Inferior parietal cortex (tissue), 1 donor: Measurements from ENCODE around the gene CMIP.

ENCODE experiments used
- DNase-seq: peaks from one replicate; pipeline ENCODE4 v3.0.0-alpha.2; 2016; ENCODE audit errors: extremely low spot score

The CMIP gene

GRCh38 chr16:81480606-81481206 lies 36.1 kb downstream of the CMIP start:
- no peak for DNase-seq

DNA sequence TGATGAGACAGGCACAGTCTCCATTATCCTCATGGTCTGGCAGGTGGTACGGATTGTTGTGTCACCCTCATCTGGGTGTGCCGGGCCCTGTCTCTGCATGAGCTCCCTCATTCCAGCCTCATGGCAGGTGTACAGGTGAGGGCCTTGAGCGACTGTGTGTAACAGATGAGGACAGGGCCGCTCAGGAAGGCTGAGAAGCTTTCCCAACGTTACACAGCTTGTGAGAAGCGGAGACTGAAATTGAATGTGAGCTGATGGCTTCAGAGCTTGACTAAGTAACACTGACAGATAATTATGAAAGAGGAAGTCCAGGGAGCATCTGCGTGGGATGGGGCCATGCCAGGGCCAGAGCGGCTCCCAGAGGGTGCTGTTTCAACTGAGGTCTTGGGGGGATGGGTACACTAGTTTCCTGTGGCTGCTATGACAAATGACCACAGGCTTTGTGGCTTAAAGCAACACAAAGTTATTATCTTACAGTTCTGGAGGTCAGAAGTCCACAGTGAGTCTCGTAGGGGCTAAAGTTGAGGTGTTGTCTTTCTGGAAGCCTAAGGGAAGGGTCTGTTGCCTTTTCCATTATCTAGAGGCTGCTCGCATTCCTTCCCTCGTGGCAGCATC lies 36.7 kb downstream of the CMIP start:
- DNase-seq = peak; percentile 46

DNA sequence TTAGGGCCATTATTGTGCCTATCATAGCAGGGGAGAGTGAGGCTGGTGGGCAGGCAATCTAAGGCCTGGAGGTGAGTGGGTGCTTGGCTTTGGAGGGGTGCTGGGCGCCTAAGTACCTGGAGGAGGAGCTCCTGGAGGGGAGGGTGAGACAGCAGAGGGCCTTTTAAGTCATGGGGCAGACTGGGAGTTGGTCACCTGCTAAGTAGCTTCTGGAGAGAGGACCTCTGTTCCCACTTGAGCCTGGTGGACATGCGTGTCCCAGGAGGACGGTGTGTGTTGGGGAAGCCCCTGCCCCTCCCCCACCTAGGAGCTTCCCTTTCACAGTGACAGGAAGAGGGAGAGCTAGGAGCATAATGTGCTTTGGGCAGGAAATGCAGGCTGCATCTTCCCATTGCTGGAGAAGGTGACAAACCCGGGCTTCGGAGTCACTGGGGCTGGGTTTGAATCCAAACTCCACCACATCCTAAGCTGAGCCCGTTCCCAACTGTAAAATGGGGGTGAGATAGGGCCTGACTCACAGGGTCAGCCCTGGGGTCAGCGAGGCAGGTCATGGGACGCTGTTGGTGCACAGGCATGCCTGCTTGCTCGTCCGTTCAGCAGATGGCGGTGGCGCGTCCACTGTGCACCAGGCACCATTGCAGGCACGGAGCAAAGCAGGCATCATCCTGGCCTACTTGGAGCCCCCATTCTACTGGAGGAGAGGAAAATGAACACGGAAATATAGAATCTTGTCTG lies 37.9 kb downstream of the CMIP start:
- DNase-seq = no peak

GRCh38 chr16:81483064-81483969 lies 38.7 kb downstream of the CMIP start:
- DNase-seq = no peak

GRCh38 chr16:81483970-81484595 lies 39.5 kb downstream of the CMIP start:
- no peak for DNase-seq

DNA sequence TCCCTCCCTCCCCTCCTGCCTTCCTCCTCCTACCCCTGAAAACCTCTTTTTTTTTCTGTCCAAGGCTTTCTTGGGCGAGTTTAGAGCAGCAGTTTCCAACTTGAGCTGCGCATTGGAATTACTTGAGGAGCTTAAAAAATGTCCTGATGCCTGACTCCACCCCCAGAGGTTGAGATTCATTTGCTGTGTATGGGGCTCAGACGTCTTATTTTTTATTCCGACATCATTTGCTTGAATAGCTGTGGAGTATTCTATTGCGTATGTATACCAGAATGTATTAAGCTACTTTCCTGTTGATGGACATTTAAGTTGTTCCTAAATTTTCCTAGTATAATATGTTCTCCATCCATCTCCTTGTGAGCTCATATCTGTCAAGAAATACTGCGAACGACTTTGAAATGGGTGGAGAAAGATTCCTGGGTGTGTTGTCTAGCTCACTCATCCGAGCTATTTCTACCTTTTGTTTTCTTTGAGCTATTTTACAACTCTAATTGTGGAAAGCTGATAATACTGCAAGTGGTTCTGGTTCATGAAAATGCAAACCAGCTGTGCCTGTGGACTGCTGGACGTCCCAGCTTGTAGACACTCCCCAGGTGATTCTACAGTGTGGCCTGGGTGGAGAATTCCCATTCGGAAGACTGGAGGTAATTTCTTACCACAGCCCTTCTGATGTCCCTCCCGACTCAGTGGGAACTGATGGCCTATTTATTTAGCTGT lies 40.5 kb downstream of the CMIP start:
- no peak for DNase-seq

GRCh38 chr16:81485824-81486539 lies 41.4 kb downstream of the CMIP start:
- DNase-seq = no peak

- DNase-seq = no peak
These were observed 42.0 kb downstream of the CMIP start for GRCh38 chr16:81486540-81487061.

- DNase-seq = no peak
These were observed 42.7 kb downstream of the CMIP start for GRCh38 chr16:81487301-81487720.

DNA sequence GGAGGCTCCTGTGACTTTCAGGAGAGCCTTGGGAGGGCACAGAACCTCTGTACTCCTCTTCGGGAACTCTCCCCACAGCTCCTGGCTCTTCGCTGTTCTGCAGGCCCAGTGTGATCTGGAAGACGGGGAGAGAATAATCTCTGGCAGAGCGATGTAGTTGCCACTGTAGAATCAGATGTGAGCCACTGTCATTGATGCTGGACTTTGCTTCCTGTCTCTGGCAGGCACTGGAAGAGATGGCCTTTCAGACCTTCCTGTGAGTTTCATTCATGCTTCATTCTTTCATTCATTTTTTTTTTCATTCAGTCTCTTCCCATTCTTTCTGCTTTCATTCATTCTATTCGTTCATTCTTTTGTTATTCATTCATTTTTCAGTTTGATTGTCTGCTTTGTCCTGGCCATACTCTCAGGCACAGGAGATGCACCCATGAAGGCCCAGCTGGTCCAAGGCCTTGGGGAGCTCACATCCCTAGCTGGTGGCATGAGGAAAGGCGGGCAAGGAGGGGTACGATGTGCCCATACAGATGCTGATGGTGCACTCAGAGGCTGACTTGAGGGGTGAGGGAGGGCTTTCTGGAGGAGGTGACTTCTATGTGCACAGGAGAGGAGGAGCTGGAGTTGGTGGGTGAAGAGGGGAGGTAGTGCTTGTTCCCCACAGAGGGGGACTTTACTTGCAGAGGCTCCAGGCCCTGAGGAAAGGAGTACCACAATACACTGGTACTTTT lies 44.2 kb downstream of the CMIP start:
- no peak for DNase-seq

DNA sequence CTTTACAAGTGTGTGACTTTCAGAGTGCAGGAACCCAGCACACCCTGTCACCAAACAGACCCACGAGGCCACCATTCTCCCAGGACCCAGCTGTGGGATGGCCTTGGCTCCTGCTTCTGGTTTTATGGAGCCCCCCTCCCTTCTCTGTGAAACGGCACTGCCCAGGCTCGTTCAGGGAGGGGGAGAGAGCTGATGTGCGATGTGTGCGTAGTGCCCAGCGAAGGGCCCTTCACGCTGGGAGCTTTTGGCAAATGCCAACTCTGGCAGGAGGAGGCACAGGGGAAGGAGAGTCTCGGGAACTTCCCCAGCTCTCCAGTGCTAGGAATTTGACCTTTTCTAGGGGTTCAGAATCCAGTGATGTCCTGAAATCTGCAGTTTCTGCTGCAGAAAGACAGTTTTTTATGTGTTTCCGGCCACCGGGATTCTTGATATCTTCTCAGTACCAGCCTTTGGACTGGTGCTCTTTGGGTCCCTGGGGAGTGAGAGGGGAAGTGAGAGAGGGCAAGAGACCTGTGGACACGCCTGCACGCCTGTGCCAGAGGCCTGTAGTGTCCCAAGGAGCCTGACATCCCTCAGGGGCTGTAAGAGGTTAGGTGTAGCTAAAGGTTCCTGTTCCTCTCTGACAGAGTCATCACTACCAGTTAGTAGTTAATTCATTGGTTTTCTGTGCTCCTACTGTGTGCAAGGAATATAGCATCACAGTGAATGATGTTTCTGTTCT lies 45.1 kb downstream of the CMIP start:
- DNase-seq = no peak

DNA sequence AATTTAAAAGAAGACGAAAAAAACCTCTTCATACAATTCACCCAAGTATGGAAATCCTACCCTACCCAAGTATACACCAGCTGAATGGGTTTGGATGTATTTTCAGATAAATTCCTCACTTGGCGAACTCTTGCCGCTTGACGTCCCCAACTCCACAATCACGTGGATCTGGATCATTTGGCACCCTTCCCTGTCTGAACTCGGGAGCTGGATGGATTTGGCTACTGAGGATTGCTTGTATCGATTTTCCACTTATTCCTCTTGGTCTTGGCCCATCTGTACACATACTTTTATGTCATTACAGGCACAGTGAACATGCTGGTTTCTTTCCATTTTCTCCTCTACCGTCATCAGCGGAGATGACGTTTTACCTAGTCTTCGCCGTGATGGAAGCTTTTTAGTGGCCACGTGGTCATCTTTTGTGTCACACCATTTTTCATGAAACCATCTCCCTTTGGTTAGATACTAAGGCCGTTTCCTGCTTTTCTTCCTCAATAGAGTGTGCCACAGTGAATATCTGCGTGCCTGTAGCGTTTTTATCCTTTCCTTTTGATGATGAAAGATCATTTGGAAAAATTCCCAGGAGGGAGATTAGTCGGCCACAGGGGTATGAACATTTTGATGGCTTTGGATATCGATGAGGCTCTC lies 47.1 kb downstream of the CMIP start:
- no peak for DNase-seq

- no peak for DNase-seq
These were observed 47.7 kb downstream of the CMIP start for GRCh38 chr16:81492311-81492761.

GRCh38 chr16:81492965-81493754 lies 48.6 kb downstream of the CMIP start:
- DNase-seq = no peak

- DNase-seq = no peak
These were observed 49.3 kb downstream of the CMIP start for GRCh38 chr16:81493755-81494433.

DNA sequence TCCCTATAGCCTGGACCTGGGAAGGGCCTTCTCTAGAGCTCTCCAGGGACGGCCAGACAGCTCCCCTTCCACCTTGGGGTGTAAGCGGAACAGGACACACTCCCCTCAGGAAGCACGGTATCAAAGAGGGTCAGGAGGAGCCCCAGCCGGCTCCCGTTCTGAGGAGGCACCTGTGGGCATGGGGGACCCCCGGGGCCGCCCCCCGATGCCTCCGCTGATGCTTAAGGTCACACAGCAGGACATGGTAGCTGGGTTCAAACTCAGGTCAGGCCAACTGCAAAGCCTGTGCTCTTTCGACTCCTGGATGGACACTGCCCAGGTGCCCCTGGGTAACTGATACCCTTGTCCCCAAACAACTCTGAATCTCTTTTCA lies 49.8 kb downstream of the CMIP start:
- DNase-seq = no peak

- DNase-seq = no peak
These were observed 50.3 kb downstream of the CMIP start for GRCh38 chr16:81494888-81495287.
